ENCODE data around the gene RPL10A. TPM values are rescaled to one million over a fixed set of nuclear protein-coding genes. Genes with fewer than 3 reads are reported as not detected.

The RPL10A gene
- total and polyA plus RNA-seq, 2 of the 13 experiments (the other 11 are each of a cell fraction or from before 2014, with no cell fraction given), result 1,854 to 2,726 TPM

DNA sequence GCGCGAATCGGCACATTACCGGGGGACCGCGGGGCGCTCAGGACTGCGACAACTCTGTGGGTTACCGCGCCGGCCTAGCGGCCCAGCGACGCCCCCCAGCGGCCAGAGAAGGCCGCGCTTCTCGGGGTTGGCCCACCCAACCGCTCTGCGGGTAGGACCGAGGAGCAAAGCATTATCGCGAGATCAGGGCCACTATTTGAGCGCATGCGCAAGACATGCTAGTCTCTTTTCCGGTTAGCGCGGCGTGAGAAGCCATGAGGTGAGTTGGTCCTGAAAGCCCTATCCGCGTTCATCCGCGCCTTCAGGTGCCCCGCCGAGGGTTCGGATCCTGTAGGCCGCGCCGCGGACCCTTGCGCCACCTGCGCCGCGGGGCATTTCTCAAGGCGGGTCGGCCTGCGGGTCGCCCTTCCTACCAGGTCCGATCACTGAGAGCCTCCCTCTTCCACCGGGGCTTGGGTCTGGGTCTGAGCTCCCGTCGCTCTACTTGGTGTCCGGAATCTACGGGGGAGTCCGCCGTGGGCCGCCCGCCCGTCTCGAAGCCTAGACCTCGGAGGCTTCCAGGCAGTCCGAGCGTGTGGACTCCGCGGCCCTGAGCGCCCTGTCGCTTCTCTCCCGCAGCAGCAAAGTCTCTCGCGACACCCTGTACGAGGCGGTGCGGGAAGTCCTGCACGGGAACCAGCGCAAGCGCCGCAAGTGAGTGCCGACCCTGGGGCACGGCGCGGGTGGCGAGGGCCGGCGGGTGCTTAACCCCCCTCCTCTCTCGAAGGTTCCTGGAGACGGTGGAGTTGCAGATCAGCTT lies at the start of gene RPL10A (continued):
- TF ChIP-seq PBX3 (CRISPR knock-in tag; IDR thresholded peaks at IDR 0.05; ENCODE audit: borderline replicate concordance), result peak; percentile 58; the same call in 1 of the 2 replicates
- TF ChIP-seq ZNF251 (CRISPR knock-in tag; IDR thresholded peaks at IDR 0.05), result no peak; the same call in 1 of the 2 replicates
- TF ChIP-seq TERF1 (CRISPR knock-in tag; IDR thresholded peaks at IDR 0.05), result peak; percentile 64; the same call in 1 of the 2 replicates
- TF ChIP-seq ZNF749 (CRISPR knock-in tag; IDR thresholded peaks at IDR 0.05; ENCODE audit: borderline replicate concordance), result peak; percentile 88
- TF ChIP-seq ZSCAN31 (CRISPR knock-in tag; IDR thresholded peaks at IDR 0.05; ENCODE audit: low read depth), result peak; percentile 83
- no peak for TF ChIP-seq TCF7 (IDR thresholded peaks at IDR 0.05; ENCODE audit: low read depth)
- TF ChIP-seq PRDM4 (CRISPR knock-in tag; IDR thresholded peaks at IDR 0.05; ENCODE audit: borderline replicate concordance), result peak; percentile 72; the same call in 1 of the 2 replicates
- peak; percentile 94 for TF ChIP-seq SALL1 (CRISPR knock-in tag; IDR thresholded peaks at IDR 0.05)
- TF ChIP-seq ZNF574 (CRISPR knock-in tag; IDR thresholded peaks at IDR 0.05), result peak; percentile 91
- TF ChIP-seq ZNF652 (CRISPR knock-in tag; IDR thresholded peaks at IDR 0.05; ENCODE audit: borderline replicate concordance, low read depth), result no peak; the same call in 1 of the 2 replicates
- TF ChIP-seq SMAD3 (CRISPR knock-in tag; IDR thresholded peaks at IDR 0.05), result peak; percentile 92
- no peak for TF ChIP-seq CEBPZ (IDR thresholded peaks at IDR 0.05; ENCODE audit: low read length)
- TF ChIP-seq ZNF644 (CRISPR knock-in tag; IDR thresholded peaks at IDR 0.05; ENCODE audit: low read depth), result no peak
- TF ChIP-seq, protein P1, sequence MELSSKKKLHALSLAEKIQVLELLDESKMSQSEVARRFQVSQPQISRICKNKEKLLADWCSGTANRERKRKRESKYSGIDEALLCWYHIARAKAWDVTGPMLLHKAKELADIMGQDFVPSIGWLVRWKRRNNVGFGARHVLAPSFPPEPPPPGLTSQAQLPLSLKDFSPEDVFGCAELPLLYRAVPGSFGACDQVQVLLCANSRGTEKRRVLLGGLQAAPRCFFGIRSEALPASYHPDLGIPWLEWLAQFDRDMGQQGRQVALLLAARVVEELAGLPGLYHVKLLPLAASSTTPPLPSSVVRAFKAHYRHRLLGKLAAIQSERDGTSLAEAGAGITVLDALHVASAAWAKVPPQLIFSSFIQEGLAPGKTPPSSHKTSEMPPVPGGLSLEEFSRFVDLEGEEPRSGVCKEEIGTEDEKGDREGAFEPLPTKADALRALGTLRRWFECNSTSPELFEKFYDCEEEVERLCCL (CRISPR knock-in tag; IDR thresholded peaks at IDR 0.05; ENCODE audit: borderline replicate concordance), result peak; percentile 91
- TF ChIP-seq RORA (CRISPR knock-in tag; IDR thresholded peaks at IDR 0.05), result peak; percentile 89; the same call in 1 of the 2 replicates
